HepG2 (cell line): Measurements from ENCODE around the gene CEACAM18. TPM values are rescaled to one million over a fixed set of nuclear protein-coding genes. Genes with fewer than 3 reads are reported as not detected.

ENCODE experiments used
- ATAC-seq: fragments of 200-7000 bp; cut with Tn5 transposase; 3 replicates; pipeline ENCODE4 v1.9.1; 2020; ENCODE audit warnings: mild to moderate bottlenecking, moderate library complexity
- BruUV-seq: library from RNA; stranded (reverse); fragments of 400-500 nt; replicated peaks from 2 replicates; lab custom pipeline; 2021; lab: Mats Ljungman, UMichigan
- CTCF ChIA-PET: fragments of 300-600 bp; formaldehyde crosslinking; extraction: SDS; loops from one replicate; lab custom pipeline; 2021; ENCODE audit warnings: low total read pairs, inconsistent platforms, low intra/inter-chr PET ratio; lab: Yijun Ruan, JAX
- POLR2A ChIA-PET: fragments of 350-600 bp; sonication (Branson Sonifier 250); formaldehyde crosslinking; loops from one replicate; lab custom pipeline; 2020; ENCODE audit warnings: antibody characterized with exemption, inconsistent platforms; lab: Yijun Ruan, JAX
- DNase-seq: peaks from one replicate; pipeline ENCODE4 v3.0.0-alpha.2; 2015; ENCODE audit warnings: low spot score
- FAIRE-seq: peaks from 3 replicates; lab custom pipeline; 2011; peaks lifted over from hg19 to GRCh38; lab: Jason Lieb, UNC
- H2AFZ ChIP-seq: one replicate; pipeline ENCODE4 v1.6.1; 2011; ENCODE audit warnings: low read length, inconsistent platforms
- H3K27ac ChIP-seq: fragments of 300-600 bp; 3 replicates; pipeline ENCODE4 v1.8.0; 2011; ENCODE audit warnings: mixed run types, mild to moderate bottlenecking, mixed read lengths, low read length, inconsistent platforms; ENCODE audit not compliant: insufficient read depth; ENCODE audit errors: extremely low read length
- H3K27me3 ChIP-seq, 2 experiments: fragments of 200-600 bp in 1 of 2; 2 replicates in 1 of 2; 3 replicates in 1 of 2; pipeline versions ENCODE4 v1.6.0 to v1.8.0; 2011; ENCODE audit warnings: low read length in 2 of 2, mild to moderate bottlenecking in 2 of 2, moderate library complexity in 2 of 2, inconsistent platforms in 1 of 2; ENCODE audit not compliant: insufficient read depth in 2 of 2, control insufficient read depth in 1 of 2
- H3K36me3 ChIP-seq, 2 experiments: fragments of 200-600 bp in 1 of 2; replicated peaks in 1 of 2; 2 replicates in 1 of 2; 3 replicates in 1 of 2; pipeline versions ENCODE4 v1.5.1 to v1.8.0; 2011; ENCODE audit warnings: low read length in 2 of 2, inconsistent platforms in 1 of 2; ENCODE audit not compliant: insufficient read depth in 2 of 2, control insufficient read depth in 1 of 2
- H3K4me1 ChIP-seq: 2 replicates; pipeline ENCODE4 v1.5.1; 2012; ENCODE audit warnings: low read length, inconsistent platforms; ENCODE audit not compliant: insufficient read depth
- H3K4me2 ChIP-seq: 2 replicates; pipeline ENCODE4 v1.6.0; 2011; ENCODE audit warnings: low read depth, low read length, inconsistent platforms
- H3K4me3 ChIP-seq, 3 experiments: fragments of 200-600 bp in 1 of 3; sonication (generic), shearing (Covaris generic) in 1 of 3; replicated peaks in 1 of 3; 2 replicates each; pipeline ENCODE4 v1.5.1; 2011 to 2016; ENCODE audit warnings: low read length in 3 of 3, inconsistent platforms in 2 of 3, low read depth in 2 of 3, mild to moderate bottlenecking in 2 of 3, control low read depth in 1 of 3, mixed read lengths in 1 of 3; ENCODE audit not compliant: insufficient read depth in 1 of 3
- H3K79me2 ChIP-seq: one replicate; pipeline ENCODE4 v1.6.1; 2011; ENCODE audit warnings: low read length, inconsistent platforms; ENCODE audit not compliant: insufficient read depth
- H3K9ac ChIP-seq: 2 replicates; pipeline ENCODE4 v1.6.0; 2011; ENCODE audit warnings: mild to moderate bottlenecking, low read depth, low read length, inconsistent platforms; ENCODE audit not compliant: insufficient read depth
- H3K9me3 ChIP-seq: 2 replicates; pipeline ENCODE4 v1.5.1; 2012; ENCODE audit warnings: mild to moderate bottlenecking, low read length
- H4K20me1 ChIP-seq: 2 replicates; pipeline ENCODE4 v1.6.0; 2011; ENCODE audit warnings: inconsistent platforms, mild to moderate bottlenecking, low read length, moderate library complexity; ENCODE audit not compliant: insufficient read depth
- BRD4 ChIP-seq: sonication (generic); formaldehyde crosslinking; IDR thresholded peaks from 2 replicates; pipeline ENCODE4 v1.4.0; 2020; ENCODE audit warnings: missing genetic modification reagents
- CSRNP1 ChIP-seq: sonication (generic); formaldehyde crosslinking; IDR thresholded peaks from 2 replicates; pipeline ENCODE4 v1.8.1; 2023; ENCODE audit warnings: mild to moderate bottlenecking, missing genetic modification reagents
- E2F1 ChIP-seq: sonication (generic); formaldehyde crosslinking; IDR thresholded peaks from 2 replicates; pipeline ENCODE4 v1.5.0; 2020; ENCODE audit warnings: missing genetic modification reagents
- FOXJ3 ChIP-seq: sonication (generic); formaldehyde crosslinking; IDR thresholded peaks from 2 replicates; pipeline ENCODE4 v1.4.0; 2020; ENCODE audit warnings: missing genetic modification reagents, mild to moderate bottlenecking, borderline replicate concordance
- IRF1 ChIP-seq: sonication (generic); formaldehyde crosslinking; IDR thresholded peaks from 2 replicates; pipeline ENCODE4 v1.4.0; 2020; ENCODE audit warnings: low read depth, mild to moderate bottlenecking, missing genetic modification reagents
- KLF16 ChIP-seq, 2 experiments: sonication (generic) in 1 of 2; formaldehyde crosslinking in 1 of 2; IDR thresholded peaks; 2 replicates each; pipeline versions ENCODE4 v1.6.1 to v1.8.0; 2016 to 2023; ENCODE audit warnings: missing genetic modification reagents in 2 of 2, missing compliant biosample characterization in 1 of 2
- ONECUT2 ChIP-seq: sonication (generic); formaldehyde crosslinking; IDR thresholded peaks from 2 replicates; pipeline ENCODE4 v1.4.0; 2020; ENCODE audit warnings: missing genetic modification reagents
- PHF20 ChIP-seq: sonication (generic); formaldehyde crosslinking; IDR thresholded peaks from 2 replicates; pipeline ENCODE4 v1.5.0; 2020; ENCODE audit warnings: mild to moderate bottlenecking, missing genetic modification reagents
- RCOR2 ChIP-seq: IDR thresholded peaks from 2 replicates; pipeline ENCODE4 v1.6.1; 2016; ENCODE audit warnings: missing biosample characterization, missing genetic modification reagents
- SMYD3 ChIP-seq: sonication (generic); formaldehyde crosslinking; IDR thresholded peaks from 2 replicates; pipeline ENCODE4 v1.8.1; 2023; ENCODE audit warnings: mild to moderate bottlenecking, missing genetic modification reagents
- TCF7 ChIP-seq: sonication (generic); IDR thresholded peaks from 2 replicates; pipeline ENCODE4 v1.6.1; 2016; ENCODE audit warnings: antibody characterized with exemption, low read depth
- ZKSCAN1 ChIP-seq: fragments of 150-350 bp; IDR thresholded peaks from 2 replicates; pipeline ENCODE4 v1.6.1; 2014; ENCODE audit warnings: low read length
- ZNF180 ChIP-seq: sonication (generic); formaldehyde crosslinking; IDR thresholded peaks from 2 replicates; pipeline ENCODE4 v1.4.0; 2020; ENCODE audit warnings: low read depth, missing genetic modification reagents, borderline replicate concordance
- ZNF205 ChIP-seq: IDR thresholded peaks from 2 replicates; pipeline ENCODE4 v1.6.1; 2018; ENCODE audit warnings: missing biosample characterization, missing genetic modification reagents
- ZNF326 ChIP-seq: sonication (generic); formaldehyde crosslinking; IDR thresholded peaks from 2 replicates; pipeline ENCODE4 v1.4.0; 2020; ENCODE audit warnings: missing genetic modification reagents, borderline replicate concordance
- ZNF775 ChIP-seq: sonication (generic); formaldehyde crosslinking; IDR thresholded peaks from 2 replicates; pipeline ENCODE4 v1.4.0; 2020; ENCODE audit warnings: missing genetic modification reagents, mild to moderate bottlenecking, moderate library complexity, borderline replicate concordance
- WGBS: methylation state at CpG from one replicate; pipeline ENCODE4 v1.1.6; 2017; ENCODE audit warnings: low lambda C conversion rate; 5-methylcytosine and 5-hydroxymethylcytosine counted together
- in situ Hi-C: cut with HindIII; loops from 2 replicates; pipeline ENCODE4 v1.10.0; 2017; ENCODE audit warnings: low pct_unique_long_range_greater_than_20kb; ENCODE audit not compliant: extremely low pct_ligation_motif_present
- intact Hi-C: fragments of 100-400 bp; cut with micrococcal nuclease; formaldehyde crosslinking; loops from one replicate; pipeline ENCODE4 v1.10.0; 2022; ENCODE audit not compliant: unreplicated experiment
- polyA plus RNA-seq, 8 experiments: library from polyadenylated mRNA; depleted of rRNA in 3 of 8; stranded (reverse) in 7 of 8; unstranded in 1 of 8; fragments of >200 nt; fragmentation: Illumina TruSeq in 4 of 8; extraction: Trizol in 4 of 8; gene quantifications; 2 replicates each; pipeline versions ENCODE4 v1.2.1 to v1.2.3, GENCODE V29; 2011 to 2016; ENCODE audit warnings: low read depth in 4 of 8, missing spikeins in 1 of 8, mixed read lengths in 1 of 8; ENCODE audit not compliant: insufficient read depth in 1 of 8
- total RNA-seq, 5 experiments: library from RNA; depleted of rRNA; stranded (reverse); fragments of >200 nt; fragmentation: Illumina TruSeq; extraction: Trizol; gene quantifications; 2 replicates each; pipeline ENCODE4 v1.2.3, GENCODE V29; 2016; ENCODE audit warnings: low read depth in 1 of 5

The CEACAM18 gene
- total and polyA plus RNA-seq, 2 of the 13 experiments (the other 11 are each of a cell fraction or from before 2014, with no cell fraction given) = not detected

DNA sequence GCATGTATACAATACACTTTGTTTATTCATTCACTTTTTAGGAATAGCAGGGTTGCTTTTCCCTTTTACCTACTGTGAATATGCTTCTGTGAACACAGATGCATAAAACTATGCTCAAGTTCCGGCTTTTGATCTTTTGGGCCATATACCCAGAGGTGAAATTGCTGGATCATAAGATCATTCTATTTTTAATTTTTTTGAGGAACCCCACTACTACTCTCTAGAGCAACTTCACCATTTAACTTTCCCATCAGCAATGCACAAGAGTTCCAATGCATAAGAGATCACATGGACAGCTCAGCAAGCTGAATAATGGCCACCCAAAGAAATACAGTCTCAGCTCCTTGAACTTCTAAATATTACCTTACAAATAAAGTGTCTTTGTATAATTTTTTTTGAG, 43.9 kb upstream of the CEACAM18 start:
- ChIA-PET POLR2A (no interaction called here), CTCF (no interaction called here)
- no TSS peak for BruUV-seq
- H3K36me3 ChIP-seq = no peaks in the 10 kb centered on the region
- no peaks in the 10 kb centered on the region for H3K9me3 ChIP-seq
- no peaks in the 10 kb centered on the region for H3K4me1 ChIP-seq
- no peak overlapping the region for H3K4me2 ChIP-seq
- peaks cover 0 to 1% of the 10 kb centered on the region in 2 experiments; a peak in 2 of 5 replicates for H3K27me3 ChIP-seq
- H3K79me2 ChIP-seq = no peaks in the 10 kb centered on the region
- intact Hi-C loops (no loop called here), in situ Hi-C loops (no loop called here)
- H2AFZ ChIP-seq = no peak overlapping the region
- FAIRE-seq = no peak
- H3K9ac ChIP-seq = no peak overlapping the region
- H3K4me3 ChIP-seq = no peak overlapping the region
- H3K27ac ChIP-seq = no peak overlapping the region
- 4% methylated on average over 1 of the region's 1 CpG for WGBS
- TF ChIP-seq ZNF205 (no peak), KLF16 (CRISPR knock-in tag; IDR thresholded peaks at IDR 0.05) (no peak), E2F1 (CRISPR knock-in tag) (no peak), RCOR2 (no peak), IRF1 (no peak), SMYD3 (CRISPR knock-in tag) (no peak), ZNF180 (CRISPR knock-in tag) (no peak), FOXJ3 (CRISPR knock-in tag) (no peak), ZNF326 (CRISPR knock-in tag) (no peak), CSRNP1 (CRISPR knock-in tag) (no peak), ZNF775 (CRISPR knock-in tag) (no peak), BRD4 (no peak), PHF20 (no peak), ZKSCAN1 (no peak), ONECUT2 (CRISPR knock-in tag) (no peak), TCF7 (no peak)
- TF ChIP-seq, all 625 proteins: peak for 0
- no peak for DNase-seq
- no peaks in the 10 kb centered on the region for H4K20me1 ChIP-seq
- no peak for ATAC-seq
